Adrenal gland (tissue), 5 donors: ENCODE data around the gene ACR.
"Not testable (repeated sequence)": the region's sequence is repeated elsewhere in the genome, so short reads cannot be mapped to it uniquely, and the experiment has no call there.

Experiments
- POLR2A ChIP-seq, 2 donors: fragments of 450-650 bp; IDR thresholded peaks; one replicate each; pipeline ENCODE4 v1.6.1; 2017; ENCODE audit warnings: antibody characterized with exemption in 2 of 2, mild to moderate bottlenecking in 2 of 2, moderate library complexity in 1 of 2
- TF ChIP-seq, protein P1 (sequence below), 6 experiments: fragments of 450-650 bp in 4 of 6; fragments of 200-600 bp in 2 of 6; sonication (generic) in 1 of 6; IDR thresholded peaks; 1 replicate in 5 of 6; 2 replicates in 1 of 6; pipeline versions ENCODE4 v1.5.1 to v1.8.0; 2016 to 2021; ENCODE audit warnings: antibody characterized with exemption in 6 of 6, mild to moderate bottlenecking in 2 of 6, moderate library complexity in 1 of 6
- donor health status: DM: no; HTN: no; CAD: no.

DNA sequence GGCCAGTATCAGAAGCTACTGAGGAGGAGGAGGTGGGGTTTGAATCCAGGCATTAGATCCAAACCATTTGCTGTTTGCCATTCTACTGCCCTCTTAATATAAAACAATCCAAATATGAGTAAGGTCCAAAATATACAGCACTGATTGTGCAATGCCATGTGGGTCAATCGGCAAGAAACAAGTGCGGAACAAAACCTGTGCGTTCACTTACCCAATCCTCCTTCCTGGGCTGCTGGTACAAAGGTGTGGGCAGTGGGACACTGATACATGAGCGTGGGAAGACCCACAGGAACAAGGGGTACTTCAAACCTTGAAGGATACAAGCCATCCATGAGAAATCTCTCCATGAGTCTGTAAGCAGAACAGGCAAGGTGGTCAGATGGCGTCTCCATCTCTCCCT lies 39.6 kb downstream of the ACR start:
- TF ChIP-seq, protein P1, sequence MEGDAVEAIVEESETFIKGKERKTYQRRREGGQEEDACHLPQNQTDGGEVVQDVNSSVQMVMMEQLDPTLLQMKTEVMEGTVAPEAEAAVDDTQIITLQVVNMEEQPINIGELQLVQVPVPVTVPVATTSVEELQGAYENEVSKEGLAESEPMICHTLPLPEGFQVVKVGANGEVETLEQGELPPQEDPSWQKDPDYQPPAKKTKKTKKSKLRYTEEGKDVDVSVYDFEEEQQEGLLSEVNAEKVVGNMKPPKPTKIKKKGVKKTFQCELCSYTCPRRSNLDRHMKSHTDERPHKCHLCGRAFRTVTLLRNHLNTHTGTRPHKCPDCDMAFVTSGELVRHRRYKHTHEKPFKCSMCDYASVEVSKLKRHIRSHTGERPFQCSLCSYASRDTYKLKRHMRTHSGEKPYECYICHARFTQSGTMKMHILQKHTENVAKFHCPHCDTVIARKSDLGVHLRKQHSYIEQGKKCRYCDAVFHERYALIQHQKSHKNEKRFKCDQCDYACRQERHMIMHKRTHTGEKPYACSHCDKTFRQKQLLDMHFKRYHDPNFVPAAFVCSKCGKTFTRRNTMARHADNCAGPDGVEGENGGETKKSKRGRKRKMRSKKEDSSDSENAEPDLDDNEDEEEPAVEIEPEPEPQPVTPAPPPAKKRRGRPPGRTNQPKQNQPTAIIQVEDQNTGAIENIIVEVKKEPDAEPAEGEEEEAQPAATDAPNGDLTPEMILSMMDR (IDR thresholded peaks at IDR 0.05) = not testable (repeated sequence)
- TF ChIP-seq POLR2A (IDR thresholded peaks at IDR 0.05) = not testable (repeated sequence)
